Activated CD4-positive, alpha-beta T cell treated with anti-CD3 and anti-CD28 coated beads, Interleukin-2, amount 50 U/mL, for 24 hours (primary cell): ENCODE data around the gene DSTN.

Experiments
- DNase-seq, 2 donors: peaks; one replicate each; pipeline ENCODE4 v3.0.0-alpha.2; 2020; ENCODE audit warnings: low read depth in 1 of 2, low spot score in 1 of 2

Gene DSTN

GRCh38 chr20:17611540-17612286, 41.8 kb downstream of the DSTN start:
- no peak for DNase-seq

DNA sequence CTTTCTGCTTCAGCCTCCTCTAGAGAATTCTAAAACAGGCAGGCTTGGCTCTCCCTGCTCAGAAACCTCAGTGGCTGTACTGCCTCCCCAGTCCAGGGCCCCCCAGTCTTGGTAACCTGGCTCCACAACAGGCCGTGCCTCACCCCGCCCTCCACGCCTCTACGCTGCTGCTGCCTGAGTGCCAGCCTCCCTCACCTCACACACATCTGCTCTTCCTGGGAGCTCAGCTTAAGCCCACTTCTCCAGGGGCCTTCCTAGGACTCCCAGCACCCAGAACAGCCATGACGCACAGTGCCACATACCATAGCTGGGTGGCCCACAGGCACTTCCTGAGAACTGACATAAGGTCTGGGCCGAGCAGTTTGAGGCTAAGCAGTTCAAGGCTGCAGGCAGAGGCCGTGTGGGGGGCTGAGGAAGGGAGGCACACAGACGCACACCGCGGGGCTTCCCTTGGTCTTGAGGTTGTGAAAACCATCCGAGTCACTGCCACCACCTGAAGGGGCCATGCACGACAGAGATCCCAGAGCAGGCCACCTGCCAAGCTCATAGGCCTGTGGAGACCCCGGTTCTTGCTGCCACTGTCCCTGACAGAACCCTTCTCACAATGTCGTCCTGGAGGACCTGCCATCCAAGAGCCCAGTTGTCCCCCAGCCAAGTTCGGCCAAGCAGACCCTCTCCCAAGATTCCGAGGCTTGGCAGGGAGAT, 42.6 kb downstream of the DSTN start:
- no peak for DNase-seq

GRCh38 chr20:17612992-17613327, 43.1 kb downstream of the DSTN start:
- DNase-seq, result no peak

DNA sequence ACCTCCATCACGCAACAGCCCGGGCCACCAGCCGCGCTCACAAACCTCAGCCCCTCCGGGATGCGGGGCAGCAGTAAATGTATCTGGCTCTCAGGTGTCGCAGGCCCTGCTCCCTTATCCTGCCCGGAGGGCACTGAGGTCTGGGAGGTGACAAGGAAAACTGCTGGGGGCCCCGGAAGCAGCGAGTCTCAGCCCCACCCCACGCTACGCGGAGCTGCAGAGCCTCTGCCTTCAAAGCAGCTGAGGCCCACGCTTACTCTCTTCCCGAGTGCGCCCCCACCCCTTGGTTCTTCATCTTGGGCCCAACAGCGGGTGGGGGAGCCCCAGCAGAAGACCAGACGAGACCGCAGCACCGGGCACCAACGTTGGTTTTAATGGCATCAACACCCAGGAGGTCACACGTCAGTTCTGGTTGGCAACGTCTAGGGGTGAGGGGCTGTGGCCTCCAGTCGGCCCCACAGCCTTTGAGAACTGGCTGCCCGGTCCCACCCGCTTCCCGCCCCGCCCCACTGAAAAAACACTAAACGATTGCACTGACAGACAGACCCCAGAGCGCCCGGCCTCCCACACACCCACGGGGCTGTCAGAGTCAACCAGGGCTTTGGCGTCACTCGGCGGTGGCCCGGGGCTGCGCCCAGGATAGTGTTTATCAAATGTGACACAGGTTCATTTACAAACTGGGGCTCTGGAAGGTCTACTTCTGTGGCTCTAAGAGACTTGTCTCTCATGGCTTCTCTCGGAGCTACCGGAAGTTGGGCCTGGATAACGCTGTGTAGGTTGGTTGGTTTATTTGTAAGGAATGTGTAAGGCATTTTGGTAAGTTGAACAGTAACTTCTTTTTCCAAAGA, 43.7 kb downstream of the DSTN start:
- no peak for DNase-seq

GRCh38 chr20:17614176-17614811, 44.4 kb downstream of the DSTN start:
- DNase-seq, result no peak

DNA sequence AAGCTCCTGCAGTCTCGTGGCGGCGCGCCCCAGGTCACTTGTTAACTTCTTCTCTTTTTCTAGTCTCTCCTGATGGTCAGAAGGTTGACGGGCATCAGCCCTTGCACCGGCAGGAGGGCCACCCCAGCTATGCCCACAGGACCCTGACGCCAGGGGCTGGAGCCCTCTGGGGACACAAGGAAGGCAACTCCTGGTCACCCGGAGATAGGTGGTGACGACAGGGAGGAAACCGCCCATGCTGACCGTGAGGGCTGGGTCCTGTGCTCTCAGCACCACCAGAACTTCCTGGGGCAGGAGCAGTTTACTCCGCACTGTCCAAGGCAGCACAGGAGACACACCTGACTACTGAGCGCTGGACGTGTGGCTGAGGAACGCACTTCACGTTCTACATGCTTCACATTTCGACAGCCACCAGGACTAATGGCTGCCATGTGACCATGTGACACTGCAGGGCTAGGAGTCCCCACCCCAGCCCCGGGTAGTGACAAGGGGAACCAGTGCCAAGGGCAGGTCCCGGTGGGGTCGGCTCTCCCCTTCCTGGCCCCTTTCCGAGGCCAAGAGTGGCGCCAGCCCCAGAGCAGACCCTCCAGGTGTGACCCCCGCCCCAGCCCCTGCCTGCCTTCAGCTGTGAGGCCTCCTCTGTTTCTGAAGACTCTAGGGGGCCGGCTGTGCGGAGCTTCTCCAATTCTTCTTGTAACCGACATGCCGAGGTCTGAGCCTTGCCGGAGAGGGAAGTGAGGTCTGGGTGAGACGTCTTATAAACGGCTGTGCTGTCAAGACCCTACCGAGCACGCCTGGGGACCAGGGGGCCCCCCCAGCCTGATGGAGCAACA, 45.2 kb downstream of the DSTN start:
- no peak for DNase-seq

DNA sequence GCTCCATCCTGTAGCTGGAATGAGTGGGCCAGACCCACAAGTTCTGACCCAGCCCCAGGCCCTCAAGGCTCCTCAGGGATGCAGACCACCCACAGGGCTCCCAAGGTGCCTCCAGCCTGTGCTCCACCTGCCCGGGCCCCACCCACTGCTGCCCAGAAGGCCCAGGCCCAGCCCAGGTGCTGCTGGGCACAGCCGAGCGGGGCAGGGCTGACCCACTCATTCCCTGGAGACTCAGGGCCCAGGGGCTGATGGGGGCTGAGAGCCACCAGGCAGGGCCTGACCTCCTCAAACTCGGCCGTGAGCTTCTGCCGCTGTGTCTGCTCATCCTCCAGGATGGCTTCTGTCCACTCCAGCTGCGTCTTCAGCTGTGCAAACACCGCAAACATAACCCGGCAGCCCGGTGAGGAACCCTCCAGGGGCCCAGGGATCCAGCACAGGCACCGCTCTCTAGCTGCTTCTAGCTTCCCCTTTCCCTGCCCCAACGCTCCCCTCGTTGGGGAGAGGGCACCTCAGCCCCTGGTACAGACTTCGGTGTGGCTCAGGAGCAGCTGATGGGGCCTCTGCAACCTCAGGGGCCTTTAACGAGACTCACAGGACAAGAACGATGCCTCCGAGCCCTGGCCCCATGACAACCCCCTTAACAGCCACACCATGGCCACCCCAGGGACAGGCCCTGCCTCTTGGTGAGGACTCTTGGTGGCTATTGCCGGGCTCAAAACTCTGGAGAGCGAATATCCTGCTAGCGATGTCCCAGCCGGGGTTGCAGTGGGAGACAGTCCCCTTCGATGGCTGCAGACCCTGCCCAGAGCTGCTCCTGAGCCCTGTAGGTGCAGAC, 46.0 kb downstream of the DSTN start:
- no peak for DNase-seq

GRCh38 chr20:17616480-17617211, 46.8 kb downstream of the DSTN start:
- DNase-seq, result no peak

- peak in 1 of 2 donors; percentile 25 for DNase-seq
Measured at GRCh38 chr20:17617212-17617867, 47.5 kb downstream of the DSTN start.

DNA sequence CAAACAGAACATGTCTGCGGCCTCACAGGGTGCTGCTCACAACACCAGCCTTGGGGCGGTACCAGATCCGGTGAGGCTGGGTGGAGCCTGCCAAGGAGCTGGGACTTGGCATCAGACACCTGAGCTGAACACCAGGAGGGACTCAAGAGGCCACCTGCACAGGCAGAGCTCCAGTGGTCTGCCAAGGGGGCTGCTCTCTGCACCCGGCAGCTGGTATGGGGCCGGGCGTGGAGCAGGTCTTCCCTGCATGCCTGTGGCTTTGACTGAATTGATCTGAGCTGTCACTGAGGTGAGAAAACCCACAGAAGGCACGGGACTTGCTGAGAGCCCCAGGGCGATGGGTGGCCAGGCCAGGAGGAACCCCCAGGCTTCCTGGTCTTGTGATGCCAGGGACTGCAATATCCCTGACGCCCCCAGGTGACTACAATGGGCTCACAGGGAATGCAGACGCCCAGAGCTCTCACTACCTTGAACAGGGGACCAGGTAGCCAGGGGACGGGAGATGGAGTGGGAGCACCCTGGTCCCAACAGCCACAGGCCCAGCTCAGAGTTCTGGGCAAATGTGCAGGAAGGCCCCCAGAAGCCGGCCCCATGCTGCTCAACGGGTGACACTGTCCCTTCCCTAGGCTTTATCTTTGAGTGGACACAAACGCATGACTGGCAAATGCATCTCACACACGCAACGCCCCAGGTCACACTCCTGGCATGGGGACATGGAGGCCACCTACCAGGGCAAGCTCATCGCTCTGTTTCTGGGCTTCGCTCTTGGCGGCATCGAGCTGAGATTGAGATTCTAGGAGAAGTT, 48.2 kb downstream of the DSTN start:
- no peak for DNase-seq

GRCh38 chr20:17618673-17619013, 48.8 kb downstream of the DSTN start:
- DNase-seq, result no peak

GRCh38 chr20:17619351-17620093, 49.6 kb downstream of the DSTN start:
- no peak for DNase-seq

GRCh38 chr20:17620371-17621228, 50.7 kb downstream of the DSTN start:
- no peak for DNase-seq

DNA sequence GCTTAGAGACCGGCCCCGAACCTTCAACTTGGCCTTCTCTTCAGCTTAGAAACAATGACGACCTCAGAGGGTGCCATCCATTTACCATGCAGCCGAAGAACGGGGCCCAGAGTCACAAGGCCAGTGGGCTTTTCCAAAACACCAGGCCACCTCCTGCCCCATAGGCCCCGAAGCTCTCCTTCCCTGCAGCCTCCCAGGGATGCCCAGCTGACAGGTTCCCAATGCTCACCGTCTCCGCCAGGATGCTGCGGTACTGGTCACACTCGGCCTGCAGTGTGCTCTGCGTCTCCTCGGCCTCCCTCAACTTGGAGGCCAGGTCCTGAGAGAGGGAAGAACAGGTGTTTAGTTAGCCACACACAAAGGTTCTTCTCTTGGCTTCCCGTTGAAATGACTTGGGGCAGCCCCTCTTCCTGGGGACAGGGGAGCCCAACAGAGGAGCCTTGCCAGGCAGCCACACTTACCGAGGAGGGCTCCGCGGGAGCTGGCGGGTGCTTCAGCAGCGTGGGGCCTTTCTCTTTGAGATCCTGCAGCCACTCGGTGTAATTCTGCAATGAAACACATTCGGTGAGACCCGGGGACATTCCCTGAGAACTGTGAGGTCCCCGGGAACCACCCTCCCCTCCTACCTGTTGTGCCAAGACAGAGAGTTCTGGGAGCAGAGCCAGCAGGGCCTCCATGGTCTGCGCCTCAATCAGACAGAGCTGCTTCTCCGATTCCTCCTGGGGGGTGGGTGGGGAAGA, 51.5 kb downstream of the DSTN start:
- DNase-seq, result no peak

DNA sequence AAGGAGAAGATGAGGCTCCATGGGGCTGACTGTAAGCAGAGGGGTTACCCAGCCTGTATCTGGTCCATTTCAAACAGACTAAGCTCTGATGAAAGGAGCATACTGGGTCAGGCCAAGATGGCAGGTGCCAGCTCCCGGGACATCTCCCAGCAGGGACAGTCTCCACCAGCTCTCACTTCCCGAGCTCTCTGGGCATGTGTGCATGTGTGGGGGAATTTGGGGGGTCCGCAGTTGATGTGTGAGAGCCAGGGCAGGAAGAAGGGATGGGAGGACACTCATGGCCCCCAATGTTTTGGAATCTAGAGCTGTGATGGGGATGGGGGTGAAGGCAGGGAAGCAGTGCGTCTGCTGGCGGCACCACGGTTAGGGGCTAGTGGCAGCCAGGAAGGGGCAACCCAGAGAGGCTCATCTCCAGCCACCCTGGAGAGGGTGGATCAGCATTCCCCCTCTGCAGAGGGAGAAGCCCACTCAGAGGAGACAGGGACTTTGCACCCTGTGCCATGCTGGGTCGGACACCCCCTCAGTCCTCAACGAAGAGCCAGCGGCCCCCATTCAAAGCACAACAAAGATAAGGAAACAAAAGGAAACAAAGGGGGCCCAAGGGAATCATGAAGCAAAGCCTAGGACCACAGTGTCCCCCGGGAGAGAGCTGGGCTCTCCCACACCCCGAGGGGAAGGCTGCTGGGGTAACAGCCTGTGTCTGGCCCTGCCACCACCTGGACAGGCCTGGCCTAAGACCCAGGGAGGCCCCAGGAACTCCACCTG, 52.4 kb downstream of the DSTN start:
- DNase-seq, result no peak
